Measurements from ENCODE around the gene SRSF1.

DNA sequence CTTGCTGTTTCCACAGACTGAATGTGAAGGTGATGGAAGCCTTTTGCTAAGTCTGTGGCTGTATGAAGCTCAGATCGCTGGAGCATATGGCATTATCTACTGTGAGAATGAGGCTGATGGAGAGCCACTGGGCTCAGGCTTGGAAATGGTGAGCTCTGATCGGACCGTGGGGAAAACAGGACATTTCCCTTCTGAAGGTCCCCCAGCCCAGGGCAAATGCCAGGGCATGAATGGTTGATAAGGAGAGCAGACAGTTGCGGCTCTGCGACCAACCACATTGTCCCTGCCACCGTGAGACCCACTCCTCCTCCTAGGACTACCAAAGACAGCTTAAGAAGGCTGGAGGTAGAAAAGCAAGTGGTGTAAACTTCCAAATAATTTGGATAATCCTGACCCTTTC lies 47.1 kb downstream of the SRSF1 start:
- no peak for TF ChIP-seq CTCF (IDR thresholded peaks at IDR 0.05; ENCODE audit: low read depth, low read length, missing input control)
- TF ChIP-seq, protein P1, sequence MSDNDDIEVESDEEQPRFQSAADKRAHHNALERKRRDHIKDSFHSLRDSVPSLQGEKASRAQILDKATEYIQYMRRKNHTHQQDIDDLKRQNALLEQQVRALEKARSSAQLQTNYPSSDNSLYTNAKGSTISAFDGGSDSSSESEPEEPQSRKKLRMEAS (IDR thresholded peaks at IDR 0.05) = no peak
- no peak for TF ChIP-seq TAF1 (conservative IDR thresholded peaks at IDR 0.05)
- TF ChIP-seq ATF3 (IDR thresholded peaks at IDR 0.05) = no peak
- no peak for TF ChIP-seq RXRA (IDR thresholded peaks at IDR 0.05)
- no peak for TF ChIP-seq RAD21 (IDR thresholded peaks at IDR 0.05)
- TF ChIP-seq SP1 (IDR thresholded peaks at IDR 0.05) = no peak
- TF ChIP-seq, protein P2, sequence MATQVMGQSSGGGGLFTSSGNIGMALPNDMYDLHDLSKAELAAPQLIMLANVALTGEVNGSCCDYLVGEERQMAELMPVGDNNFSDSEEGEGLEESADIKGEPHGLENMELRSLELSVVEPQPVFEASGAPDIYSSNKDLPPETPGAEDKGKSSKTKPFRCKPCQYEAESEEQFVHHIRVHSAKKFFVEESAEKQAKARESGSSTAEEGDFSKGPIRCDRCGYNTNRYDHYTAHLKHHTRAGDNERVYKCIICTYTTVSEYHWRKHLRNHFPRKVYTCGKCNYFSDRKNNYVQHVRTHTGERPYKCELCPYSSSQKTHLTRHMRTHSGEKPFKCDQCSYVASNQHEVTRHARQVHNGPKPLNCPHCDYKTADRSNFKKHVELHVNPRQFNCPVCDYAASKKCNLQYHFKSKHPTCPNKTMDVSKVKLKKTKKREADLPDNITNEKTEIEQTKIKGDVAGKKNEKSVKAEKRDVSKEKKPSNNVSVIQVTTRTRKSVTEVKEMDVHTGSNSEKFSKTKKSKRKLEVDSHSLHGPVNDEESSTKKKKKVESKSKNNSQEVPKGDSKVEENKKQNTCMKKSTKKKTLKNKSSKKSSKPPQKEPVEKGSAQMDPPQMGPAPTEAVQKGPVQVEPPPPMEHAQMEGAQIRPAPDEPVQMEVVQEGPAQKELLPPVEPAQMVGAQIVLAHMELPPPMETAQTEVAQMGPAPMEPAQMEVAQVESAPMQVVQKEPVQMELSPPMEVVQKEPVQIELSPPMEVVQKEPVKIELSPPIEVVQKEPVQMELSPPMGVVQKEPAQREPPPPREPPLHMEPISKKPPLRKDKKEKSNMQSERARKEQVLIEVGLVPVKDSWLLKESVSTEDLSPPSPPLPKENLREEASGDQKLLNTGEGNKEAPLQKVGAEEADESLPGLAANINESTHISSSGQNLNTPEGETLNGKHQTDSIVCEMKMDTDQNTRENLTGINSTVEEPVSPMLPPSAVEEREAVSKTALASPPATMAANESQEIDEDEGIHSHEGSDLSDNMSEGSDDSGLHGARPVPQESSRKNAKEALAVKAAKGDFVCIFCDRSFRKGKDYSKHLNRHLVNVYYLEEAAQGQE (IDR thresholded peaks at IDR 0.05) = no peak
- TF ChIP-seq YY1 (IDR thresholded peaks at IDR 0.05) = no peak
- TF ChIP-seq, protein P3, sequence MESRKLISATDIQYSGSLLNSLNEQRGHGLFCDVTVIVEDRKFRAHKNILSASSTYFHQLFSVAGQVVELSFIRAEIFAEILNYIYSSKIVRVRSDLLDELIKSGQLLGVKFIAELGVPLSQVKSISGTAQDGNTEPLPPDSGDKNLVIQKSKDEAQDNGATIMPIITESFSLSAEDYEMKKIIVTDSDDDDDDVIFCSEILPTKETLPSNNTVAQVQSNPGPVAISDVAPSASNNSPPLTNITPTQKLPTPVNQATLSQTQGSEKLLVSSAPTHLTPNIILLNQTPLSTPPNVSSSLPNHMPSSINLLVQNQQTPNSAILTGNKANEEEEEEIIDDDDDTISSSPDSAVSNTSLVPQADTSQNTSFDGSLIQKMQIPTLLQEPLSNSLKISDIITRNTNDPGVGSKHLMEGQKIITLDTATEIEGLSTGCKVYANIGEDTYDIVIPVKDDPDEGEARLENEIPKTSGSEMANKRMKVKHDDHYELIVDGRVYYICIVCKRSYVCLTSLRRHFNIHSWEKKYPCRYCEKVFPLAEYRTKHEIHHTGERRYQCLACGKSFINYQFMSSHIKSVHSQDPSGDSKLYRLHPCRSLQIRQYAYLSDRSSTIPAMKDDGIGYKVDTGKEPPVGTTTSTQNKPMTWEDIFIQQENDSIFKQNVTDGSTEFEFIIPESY (IDR thresholded peaks at IDR 0.05) = no peak
- no peak for TF ChIP-seq FOXA1 (IDR thresholded peaks at IDR 0.05)
- TF ChIP-seq EGR1 (IDR thresholded peaks at IDR 0.05; ENCODE audit: low read depth in 2 of 2) = no peak

All from liver (tissue), 3 donors.